Muscle of arm (tissue), 12 donors: ENCODE data around the gene NUBPL. TPM values are rescaled to one million over a fixed set of nuclear protein-coding genes. Genes with fewer than 3 reads are reported as not detected.
"Not testable (repeated sequence)": the region's sequence is repeated elsewhere in the genome, so short reads cannot be mapped to it uniquely, and the experiment has no call there.

Experiments
- DNase-seq: peaks from one replicate; pipeline ENCODE4 v3.0.0-alpha.2; 2013
- polyA plus RNA-seq, 12 donors: library from polyadenylated mRNA; unstranded; fragments of 120-200 nt; gene quantifications; one replicate each; pipeline ENCODE4 v1.2.1, GENCODE V29; 2013; ENCODE audit not compliant: insufficient read length in 12 of 12

Gene NUBPL
- polyA plus RNA-seq, 12 donors, result 7.4 to 11.3 (median 9.3) TPM; not detected in 1

DNA sequence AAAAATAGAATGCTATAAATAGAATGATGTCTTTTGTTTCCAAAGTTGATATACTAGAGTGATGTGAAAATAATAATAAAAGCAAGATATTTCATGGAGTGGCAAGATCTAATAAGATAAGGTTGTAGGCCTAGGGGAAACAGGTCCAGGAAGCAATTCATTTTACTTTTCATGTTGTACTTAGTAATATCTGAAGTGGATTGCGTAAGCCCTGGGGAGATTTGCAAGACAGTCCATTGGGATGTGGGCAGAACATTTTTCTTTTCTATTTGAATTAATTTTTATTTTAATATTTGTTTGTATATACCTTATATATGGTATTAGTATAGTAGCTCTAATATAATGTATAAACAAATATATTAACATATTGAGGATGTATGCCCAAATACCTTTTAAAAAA lies 7.5 kb downstream of the NUBPL start:
- DNase-seq, result no peak

DNA sequence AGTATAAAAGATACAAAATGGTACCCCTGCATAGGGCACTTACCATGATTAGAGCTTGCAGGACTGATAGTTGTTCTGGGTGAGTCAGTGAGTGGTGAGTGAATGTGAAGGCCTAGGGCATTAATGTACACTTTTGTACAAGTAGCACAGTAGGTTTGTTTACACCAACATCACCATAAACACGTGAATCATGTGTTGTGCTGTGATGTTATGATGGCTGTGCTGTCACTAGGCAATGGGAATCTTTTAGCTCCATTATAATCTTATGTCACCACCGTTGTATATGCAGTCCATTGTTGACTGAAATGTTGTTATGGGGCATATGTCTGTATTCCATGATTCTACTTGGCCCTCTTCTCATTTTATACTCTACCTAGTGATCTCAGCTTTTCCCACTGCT lies 11.8 kb downstream of the NUBPL start:
- no peak for DNase-seq

DNA sequence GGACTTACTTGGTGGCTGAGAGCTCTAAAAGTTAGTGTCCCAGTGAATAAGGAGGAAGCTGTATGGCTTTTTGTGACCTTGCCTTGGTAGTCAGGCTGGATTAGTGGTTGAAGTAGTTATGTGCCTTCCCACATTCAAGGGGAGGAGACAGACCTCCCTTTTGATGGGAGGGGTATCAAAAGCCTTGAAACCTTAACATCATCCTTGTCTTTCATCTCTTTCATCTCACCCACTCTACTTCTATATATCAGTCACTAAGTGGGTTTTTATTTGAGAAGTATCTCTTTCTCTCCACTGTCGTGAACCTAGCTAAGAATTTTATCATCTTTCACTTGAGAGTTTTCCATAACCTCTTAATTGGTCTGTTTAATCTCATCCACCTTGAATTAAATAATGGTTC lies 15.7 kb downstream of the NUBPL start:
- DNase-seq, result no peak

DNA sequence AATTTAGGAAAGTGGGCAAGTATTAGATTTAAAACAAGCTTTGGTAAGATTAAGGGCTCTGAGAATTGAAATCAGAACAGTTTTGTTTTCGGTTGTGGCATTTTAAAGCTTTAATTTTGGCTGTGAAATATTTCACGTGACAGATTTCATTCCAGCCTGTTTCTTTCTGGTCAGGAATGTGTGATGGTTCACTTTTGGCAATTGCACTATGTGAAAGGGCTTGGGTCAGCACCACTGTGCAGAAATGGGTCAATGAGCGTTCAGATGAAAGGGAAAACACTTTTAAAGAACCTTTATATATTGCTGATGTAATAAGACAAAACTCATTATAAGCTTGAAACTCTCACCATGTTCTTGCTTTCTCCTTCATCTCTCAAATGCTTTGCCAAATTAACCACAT lies 17.1 kb downstream of the NUBPL start:
- DNase-seq, result no peak

DNA sequence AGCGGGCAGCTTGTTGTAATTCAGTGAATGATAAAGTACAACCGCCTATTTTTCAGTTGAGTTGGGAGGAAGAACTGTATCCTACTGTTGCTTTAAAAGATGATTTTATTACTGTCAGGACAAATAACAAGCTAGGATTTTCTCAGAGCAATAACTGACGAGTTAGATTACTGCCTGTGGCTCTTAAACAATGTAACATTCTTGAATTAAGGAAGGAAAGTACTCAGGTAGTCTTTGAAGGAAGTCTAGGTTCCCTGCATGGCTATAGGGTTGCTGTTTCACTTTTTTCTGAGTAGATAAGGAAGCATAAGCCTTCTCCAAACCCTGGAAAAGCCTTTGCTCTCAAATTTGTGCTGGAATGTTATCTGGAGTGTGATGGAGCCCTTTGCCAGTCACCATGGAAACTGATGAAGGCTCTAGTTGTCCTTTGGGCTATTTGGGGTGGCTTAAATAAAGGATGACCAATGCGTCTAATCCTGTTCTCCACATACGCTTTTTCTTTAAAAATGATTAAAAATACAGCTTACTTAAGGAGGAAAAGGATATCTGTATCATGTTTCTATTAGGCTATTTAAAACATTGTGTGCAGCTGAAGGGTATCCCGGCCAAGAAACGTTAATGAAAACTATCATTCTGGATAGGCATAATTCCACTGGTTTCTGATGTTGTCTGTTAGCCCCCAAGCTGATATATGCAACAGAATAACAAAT lies 17.7 kb downstream of the NUBPL start:
- no peak for DNase-seq

DNA sequence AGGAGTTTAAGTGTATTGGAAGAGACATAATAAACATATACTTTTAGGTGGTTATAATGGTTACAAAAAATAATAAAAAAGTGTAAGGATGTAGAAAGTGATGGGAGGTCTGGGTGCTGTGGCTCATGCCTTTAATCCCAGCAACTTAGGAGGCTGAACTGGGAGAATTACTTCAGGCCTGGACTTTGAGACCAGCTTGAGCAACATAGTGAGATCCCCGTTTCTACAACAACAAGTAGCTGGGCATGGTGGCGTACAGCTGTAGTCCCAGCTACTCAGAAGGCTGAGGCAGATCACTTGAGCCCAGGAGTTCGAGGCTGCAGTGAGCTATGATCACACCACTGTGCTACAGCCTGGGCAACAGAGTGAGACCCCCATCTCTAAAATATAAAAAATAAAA lies 19.0 kb downstream of the NUBPL start:
- DNase-seq, result no peak

DNA sequence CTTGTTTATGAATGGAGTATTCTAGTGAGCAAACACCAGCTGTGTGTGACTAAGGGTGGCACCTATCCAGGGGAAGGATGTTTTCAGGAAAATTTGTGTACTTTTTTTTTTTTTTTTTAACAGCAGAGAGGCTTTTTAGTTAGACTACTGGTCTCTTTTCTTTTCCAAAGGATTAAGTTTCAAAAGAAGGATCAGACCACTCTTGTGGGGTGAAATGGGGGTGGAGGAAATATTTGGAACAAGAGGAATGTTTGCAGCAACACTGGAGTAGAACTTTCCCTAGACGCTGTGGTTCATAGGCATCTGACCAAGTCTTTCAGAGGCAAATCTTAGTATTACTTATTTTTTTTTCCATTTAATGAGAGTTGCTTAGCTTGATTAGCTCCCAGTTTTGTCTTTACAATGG lies 21.1 kb downstream of the NUBPL start:
- peak; percentile 58 for DNase-seq

DNA sequence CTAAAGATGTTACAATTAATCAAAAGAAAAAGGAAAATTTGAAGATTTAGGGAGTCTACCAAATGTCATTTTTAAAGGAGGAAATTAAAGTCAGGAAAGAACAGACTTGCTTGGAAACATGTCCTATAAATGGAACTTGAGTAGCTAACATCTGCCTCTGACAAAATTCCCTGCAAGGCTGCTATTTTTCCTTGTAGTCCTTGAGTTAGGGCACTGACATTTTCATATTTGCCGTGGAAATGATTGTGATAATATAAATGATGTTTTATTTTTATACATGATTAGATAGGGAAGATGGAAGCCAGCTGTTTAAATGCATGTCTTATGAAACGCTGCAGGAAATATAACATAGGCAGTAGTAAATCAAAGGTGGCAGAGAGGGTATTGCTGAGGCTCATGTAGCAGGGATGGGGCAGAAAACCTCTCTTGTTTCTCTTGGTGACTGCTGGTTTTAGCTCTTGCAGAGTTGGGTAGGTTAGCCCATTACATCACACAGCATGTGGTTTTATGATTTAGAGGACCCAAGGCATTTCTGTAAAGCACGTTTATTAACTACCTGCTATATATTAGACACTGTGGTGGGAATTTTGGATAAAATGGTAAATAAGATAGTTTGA lies 21.7 kb downstream of the NUBPL start:
- no peak for DNase-seq

DNA sequence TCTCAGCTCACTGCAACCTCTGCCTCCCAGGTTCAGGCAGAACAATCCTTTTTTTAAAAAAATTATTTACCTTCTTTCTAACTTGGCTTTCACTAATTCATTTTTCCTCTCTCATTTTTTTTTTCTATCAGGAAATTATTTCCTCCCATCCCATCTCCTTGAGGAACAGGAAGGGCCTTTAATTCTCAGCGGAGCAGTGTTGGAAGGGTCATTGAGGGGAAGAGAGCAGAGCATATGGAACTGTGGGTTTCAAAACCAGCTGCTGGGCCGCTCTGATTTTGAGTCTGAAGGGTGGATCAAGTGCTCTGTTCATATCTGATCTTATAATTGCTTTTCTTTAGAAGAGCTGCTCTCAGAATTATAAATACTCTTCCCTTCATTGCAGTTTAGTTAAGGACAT lies 29.0 kb downstream of the NUBPL start:
- DNase-seq, result no peak

DNA sequence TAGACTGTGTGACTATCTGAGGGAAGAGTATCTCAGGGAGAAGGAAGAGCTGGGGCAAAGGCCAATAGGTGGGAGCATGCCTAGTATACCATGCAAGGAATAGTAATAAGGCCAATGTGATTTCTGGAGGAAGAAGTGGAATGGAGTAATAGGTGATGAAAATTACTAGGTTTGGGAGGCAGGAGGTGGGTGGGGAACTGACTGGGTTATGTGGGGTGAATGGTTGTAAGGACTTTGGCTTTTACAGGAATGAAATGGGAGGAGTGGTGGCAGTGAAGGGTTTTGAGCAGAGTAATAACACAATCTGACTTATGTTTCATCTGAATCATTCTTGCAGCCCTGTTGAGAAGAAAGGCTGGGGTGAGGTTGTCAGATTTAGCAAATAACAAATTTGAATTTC lies 30.9 kb downstream of the NUBPL start:
- DNase-seq, result no peak

DNA sequence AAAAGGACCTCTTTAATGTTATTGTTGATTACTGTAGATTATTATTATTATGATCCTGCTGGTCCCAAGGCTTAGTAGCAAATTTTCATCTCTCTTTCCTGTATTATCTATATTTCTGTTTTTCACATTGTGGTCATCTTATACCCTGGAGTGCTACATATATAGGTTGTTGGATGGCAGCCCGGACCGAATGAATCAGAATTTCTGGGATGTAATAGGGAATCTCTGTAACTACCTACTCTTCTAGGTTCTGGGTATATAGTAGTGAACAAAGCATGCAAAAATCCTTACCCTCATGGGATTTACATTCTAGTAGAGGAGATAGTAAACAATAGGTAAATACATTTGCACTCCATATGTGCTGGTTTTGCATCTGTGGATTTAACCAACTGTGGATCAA lies 31.4 kb downstream of the NUBPL start:
- DNase-seq, result no peak

DNA sequence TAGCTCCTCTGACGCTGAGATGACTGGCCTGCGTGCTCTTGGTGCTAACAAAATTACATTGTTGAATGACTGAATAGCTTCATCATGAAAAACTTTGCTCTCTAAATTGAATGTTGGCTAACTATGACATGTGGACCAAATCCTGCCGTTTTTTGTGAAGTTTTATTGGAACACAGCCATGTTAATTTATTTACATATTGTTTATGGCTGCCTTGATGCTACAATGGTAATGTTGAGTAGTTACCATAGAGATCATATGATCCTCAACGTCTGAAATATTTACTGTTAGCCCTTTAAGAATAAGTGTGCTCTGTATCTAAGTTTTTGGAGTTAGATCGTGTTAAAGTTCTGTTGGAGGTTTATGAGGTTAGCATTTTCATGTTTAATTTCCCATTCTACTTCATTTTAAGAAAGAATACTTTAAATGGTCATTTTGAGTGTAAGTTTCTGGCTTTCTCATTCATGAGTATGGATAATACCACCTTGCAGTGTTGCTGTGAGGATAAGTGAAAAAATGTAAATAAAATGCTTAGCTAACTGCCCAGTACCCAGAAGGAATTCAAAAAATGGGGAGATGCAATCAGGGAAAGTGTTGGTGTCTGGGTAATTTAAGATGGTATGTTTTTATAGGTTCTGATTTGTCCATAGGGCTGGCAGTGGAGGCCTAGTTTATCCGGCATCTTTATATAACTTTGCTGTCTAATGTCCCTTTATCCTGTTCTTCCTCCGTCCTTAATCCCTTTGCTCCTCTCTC lies 35.3 kb downstream of the NUBPL start:
- no peak for DNase-seq

DNA sequence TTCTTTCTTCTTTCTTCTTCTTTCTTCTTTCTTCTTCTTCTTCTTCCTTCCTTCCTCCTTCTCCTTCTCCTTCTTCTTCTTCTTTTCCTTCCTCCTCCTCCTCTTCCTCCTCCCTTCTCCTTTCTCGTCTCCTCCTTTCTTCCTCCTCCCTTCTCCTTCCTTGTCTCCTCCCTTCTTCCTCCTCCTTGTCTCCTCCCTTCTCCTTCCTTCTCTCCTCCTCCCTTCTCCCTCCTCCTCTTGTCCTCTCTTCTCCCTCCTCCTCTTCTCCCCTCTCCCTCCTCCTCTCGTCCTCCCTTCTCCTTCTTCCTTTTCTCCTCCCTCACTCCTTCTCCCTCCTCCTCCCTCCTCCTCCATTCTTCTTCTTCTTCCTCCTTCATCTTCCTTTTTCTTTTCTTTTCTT lies 44.5 kb downstream of the NUBPL start:
- no peak for DNase-seq

DNA sequence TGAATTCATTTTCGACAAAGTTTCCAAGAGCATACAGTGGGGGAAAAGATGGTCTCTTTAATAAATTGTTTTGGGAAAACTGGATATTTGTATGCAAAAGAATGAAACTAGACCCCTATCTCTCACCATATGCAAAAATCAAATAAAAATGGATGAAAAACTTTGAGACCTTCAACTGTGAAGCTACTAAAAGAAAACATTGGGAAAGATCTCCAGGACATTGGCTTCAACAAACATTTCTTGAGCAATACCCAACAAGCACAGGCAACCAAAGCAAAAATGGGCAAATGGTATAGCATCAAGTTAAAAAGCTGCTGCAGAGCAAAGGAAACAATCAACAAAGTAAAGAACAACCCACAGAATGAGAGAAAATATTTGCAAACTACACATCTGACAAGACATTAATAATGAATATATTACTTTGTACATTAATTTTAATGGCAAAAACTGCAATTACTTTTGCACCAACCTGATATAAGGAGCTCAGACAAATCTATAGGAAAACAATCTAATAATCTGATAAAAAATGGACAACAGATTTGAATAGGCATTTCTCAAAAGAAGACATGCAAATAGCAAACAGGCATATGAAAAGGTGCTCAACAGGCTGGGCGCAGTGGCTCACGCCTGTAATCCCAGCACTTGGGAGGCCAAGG lies 50.7 kb downstream of the NUBPL start:
- no peak for DNase-seq

DNA sequence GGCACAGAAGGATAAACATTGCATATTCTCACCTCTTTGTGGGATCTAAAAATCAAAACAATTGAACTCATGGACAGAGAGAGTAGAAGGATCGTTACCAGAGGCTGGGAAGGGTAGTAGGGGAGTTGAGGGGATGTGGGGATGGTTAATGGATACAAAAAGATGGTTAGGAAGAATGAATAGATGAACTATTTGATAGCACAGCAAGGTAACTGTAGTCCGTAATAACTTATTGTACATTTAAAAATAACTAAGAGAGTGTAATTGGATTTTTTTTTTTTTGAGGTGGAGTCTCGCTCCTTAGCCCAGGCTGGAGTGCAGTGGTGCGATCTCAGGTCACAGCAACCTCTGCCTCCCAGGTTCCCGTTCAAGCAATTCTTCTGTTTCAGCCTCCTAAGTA lies 52.0 kb downstream of the NUBPL start:
- no peak for DNase-seq

DNA sequence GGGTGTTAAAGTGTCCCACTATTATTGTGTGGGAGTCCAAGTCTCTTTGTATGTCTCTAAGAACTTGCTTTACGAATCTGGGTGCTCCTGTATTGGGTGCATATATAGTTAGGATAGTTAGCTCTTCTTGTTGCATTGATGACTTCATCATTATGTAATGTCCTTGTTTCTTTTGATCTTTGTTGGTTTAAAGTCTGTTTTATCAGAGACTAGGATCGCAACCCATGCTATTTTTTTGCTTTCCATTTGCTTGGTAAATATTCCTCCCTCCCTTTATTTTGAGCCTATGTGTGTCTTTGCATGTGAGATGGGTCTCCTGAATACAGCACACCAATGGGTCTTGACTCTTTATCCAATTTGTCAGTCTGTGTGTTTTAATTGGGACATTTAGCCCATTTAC lies 57.7 kb downstream of the NUBPL start:
- not testable (repeated sequence) for DNase-seq

DNA sequence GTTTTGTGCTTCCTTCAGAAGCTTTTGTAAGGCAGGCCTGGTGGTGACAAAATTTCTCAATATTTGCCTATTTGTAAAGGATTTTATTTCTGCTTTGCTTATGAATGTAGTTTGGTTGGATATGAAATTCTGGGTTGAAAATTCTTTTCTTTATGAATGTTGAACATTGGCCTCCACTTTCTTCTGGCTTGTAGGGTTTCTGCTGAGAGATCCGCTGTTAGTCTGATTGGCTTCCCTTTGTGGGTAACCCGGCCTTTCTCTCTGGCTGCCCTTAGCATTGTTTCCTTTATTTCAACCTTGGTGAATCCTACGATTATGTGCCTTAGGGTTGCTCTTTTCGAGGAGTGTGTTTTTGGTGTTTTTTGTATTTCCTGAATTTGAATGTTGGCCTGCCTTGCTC lies 58.2 kb downstream of the NUBPL start:
- no peak for DNase-seq

DNA sequence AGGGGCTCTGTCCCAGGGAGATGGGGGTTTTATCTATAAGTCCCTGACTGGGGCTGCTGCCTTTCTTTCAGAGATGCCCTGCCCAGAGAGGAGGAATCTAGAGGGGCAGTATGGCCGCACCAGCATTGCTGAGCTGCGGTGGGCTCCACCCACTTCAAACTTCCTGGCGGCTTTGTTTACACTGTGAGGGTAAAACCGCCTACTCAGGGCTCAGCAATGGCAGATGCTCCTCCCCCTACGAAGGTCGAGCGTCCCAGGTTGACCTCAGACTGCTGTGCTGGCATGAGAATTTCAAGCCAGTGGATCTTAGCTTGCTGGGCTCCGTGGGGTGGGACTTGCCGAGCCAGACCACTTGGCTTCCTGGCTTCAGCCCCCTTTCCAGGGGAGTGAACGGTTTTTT lies 59.7 kb downstream of the NUBPL start:
- not testable (repeated sequence) for DNase-seq

DNA sequence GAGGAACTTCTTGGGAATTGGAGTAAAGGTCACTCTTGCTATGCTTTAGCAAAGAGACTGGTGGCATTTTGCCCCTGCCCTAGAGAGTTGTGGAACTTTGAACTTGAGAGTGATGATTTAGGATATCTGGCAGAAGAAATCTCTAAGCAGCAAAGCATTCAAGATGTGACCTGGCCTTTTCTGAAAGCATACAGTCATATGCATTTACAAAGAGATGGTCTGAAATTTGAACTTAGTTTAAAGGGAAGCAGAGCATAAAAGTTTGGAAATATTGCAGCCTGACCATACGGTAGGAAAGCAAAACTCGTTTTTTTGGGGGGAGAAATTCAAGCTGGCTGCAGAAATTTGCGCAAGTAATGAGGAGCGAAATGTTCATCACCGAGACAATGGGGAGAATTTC lies 60.9 kb downstream of the NUBPL start:
- no peak for DNase-seq

DNA sequence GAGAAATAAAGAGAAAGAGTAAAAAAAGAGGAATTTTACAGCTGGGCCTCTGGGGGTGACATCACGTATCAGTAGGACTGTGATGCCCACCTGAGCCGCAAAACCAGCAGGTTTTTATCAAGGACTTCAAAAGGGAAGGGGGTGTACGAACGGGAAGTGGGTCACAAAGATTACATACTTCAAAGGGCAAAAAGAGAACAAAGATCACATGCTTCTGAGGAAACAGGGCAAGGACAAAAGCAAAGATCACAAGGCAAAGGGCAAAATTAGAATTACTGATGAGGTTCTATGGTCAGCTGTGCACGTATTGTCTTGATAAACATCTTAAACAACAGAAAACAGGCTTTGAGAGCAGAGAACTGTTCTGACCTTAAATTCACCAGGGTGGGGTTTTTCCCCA lies 91.7 kb downstream of the NUBPL start:
- DNase-seq, result not testable (repeated sequence)

DNA sequence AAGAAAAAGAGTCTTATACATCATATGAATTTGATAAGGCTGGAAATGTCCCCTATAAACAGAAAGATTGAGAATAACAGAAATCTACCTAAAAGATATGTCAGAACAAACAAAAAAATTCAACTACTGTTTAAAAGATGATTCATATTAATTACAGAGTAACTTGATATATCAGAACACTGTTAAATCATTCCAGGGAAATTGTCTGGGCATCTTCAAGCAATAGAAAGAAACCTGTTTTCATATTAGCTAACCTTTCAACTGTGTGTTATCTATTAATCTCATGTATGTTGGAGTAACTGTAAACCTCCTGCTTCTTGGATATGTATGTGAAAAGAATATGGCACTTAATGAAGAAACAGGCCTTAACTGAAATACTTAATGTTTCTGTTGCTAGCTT lies 96.7 kb downstream of the NUBPL start:
- no peak for DNase-seq

DNA sequence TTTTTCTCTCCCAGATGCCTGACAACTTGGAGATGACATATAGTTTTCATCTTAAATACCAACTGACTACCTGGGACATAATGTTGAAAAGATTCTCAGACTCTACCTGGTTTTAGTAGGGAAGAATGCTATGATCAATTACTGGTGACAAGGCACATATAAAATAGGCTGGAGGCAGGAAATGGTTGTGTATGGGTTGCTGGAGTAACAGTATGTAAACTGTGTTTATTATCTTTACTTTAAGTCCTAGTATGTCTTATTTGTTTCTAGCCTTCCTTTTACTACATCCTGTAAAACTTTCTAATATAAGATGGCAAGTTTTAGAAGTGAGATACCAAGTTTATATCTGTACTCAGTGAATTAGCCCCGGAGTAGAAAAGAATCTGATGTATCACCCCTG lies 98.1 kb downstream of the NUBPL start:
- DNase-seq, result no peak

DNA sequence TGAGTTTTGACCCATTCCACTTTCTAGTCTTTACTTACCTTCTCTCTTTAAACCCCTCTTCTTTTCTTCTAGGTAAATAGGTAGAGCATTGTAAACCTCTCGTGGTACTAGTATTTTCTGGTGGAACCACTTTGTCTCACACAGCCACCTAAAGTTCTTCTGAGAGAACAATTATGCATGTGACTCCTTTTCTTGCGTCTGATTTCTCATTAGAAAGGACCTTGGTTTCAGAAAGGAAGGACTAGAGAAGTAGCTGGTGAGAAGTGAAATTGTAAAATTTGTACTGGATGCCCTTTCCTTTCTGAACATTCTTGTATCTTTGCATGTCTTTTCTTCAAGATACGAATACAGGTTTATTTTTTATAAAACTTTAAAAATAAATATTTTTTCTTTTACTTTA lies 99.0 kb downstream of the NUBPL start:
- DNase-seq, result no peak
